IMR-90 (cell line): ENCODE data around the gene RPS25. TPM values are rescaled to one million over a fixed set of nuclear protein-coding genes. Genes with fewer than 3 reads are reported as not detected.
"Not testable (repeated sequence)": the region's sequence is repeated elsewhere in the genome, so short reads cannot be mapped to it uniquely, and the experiment has no call there.

ENCODE experiments used
- ATAC-seq: fragments of 200-7000 bp; cut with Tn5 transposase; 2 replicates; pipeline ENCODE4 v1.9.1; 2020; ENCODE audit warnings: low read depth, mild to moderate bottlenecking, moderate library complexity
- BruUV-seq: library from RNA; stranded (reverse); fragments of 400-500 nt; replicated peaks from 2 replicates; lab custom pipeline; 2021; lab: Mats Ljungman, UMichigan
- CTCF ChIA-PET: fragments of 300-600 bp; formaldehyde crosslinking; extraction: SDS; loops from one replicate; lab custom pipeline; 2021; ENCODE audit warnings: antibody characterized with exemption; lab: Yijun Ruan, JAX
- POLR2A ChIA-PET: fragments of 300-600 bp; sonication (Branson Sonifier 250); formaldehyde crosslinking; loops from one replicate; lab custom pipeline; 2022; ENCODE audit warnings: antibody characterized with exemption; ENCODE audit not compliant: unreplicated experiment; lab: Charles Lee
- DNase-seq: peaks from one replicate; pipeline ENCODE4 v3.0.0; 2013
- H2AFZ ChIP-seq: replicated peaks from 2 replicates; pipeline ENCODE3; 2013; ENCODE audit warnings: low read length, mild to moderate bottlenecking; ENCODE audit not compliant: poor library complexity
- H2AK5ac ChIP-seq: 2 replicates; pipeline ENCODE4 v1.6.1; 2013; ENCODE audit warnings: low read depth, low read length, inconsistent platforms
- H2AK9ac ChIP-seq: replicated peaks from 2 replicates; pipeline ENCODE3; 2013; ENCODE audit warnings: mild to moderate bottlenecking, low read depth, low read length, moderate library complexity; ENCODE audit not compliant: poor library complexity
- H2BK120ac ChIP-seq: 2 replicates; pipeline ENCODE4 v1.6.1; 2013; ENCODE audit warnings: low read depth, low read length, inconsistent platforms
- H2BK15ac ChIP-seq: 3 replicates; pipeline ENCODE4 v1.6.1; 2013; ENCODE audit warnings: low read depth, low read length, inconsistent platforms
- H2BK20ac ChIP-seq: 2 replicates; pipeline ENCODE4 v1.6.1; 2013; ENCODE audit warnings: low read depth, mild to moderate bottlenecking, inconsistent platforms, low read length, moderate library complexity
- H2BK5ac ChIP-seq: 2 replicates; pipeline ENCODE4 v1.6.1; 2013; ENCODE audit warnings: mild to moderate bottlenecking, low read depth, low read length, inconsistent platforms; ENCODE audit not compliant: poor library complexity, severe bottlenecking
- H3K14ac ChIP-seq: replicated peaks from 2 replicates; pipeline ENCODE4 v1.6.1; 2013; ENCODE audit warnings: low read depth, low read length, inconsistent platforms
- H3K18ac ChIP-seq: 2 replicates; pipeline ENCODE4 v1.6.1; 2013; ENCODE audit warnings: low read depth, low read length, control low read depth
- H3K23ac ChIP-seq: 2 replicates; pipeline ENCODE4 v1.6.1; 2013; ENCODE audit warnings: low read depth, low read length, inconsistent platforms
- H3K27ac ChIP-seq: 2 replicates; pipeline ENCODE4 v1.5.1; 2013; ENCODE audit warnings: mild to moderate bottlenecking, control low read depth, low read length; ENCODE audit not compliant: insufficient read depth
- H3K27me3 ChIP-seq: 2 replicates; pipeline ENCODE4 v1.6.1; 2013; ENCODE audit warnings: low read length; ENCODE audit not compliant: control insufficient read depth, insufficient read depth
- H3K36me3 ChIP-seq: 2 replicates; pipeline ENCODE4 v1.6.1; 2013; ENCODE audit warnings: low read length, mixed read lengths; ENCODE audit not compliant: control insufficient read depth, insufficient read depth
- H3K4ac ChIP-seq: 2 replicates; pipeline ENCODE4 v1.6.1; 2013; ENCODE audit warnings: low read depth, low read length, inconsistent platforms
- H3K4me1 ChIP-seq: 2 replicates; pipeline ENCODE4 v1.6.1; 2013; ENCODE audit warnings: low read length, mixed read lengths; ENCODE audit not compliant: control insufficient read depth, insufficient read depth
- H3K4me2 ChIP-seq: 2 replicates; pipeline ENCODE4 v1.6.1; 2013; ENCODE audit warnings: low read depth, mild to moderate bottlenecking, control low read depth, low read length, moderate library complexity
- H3K4me3 ChIP-seq: 2 replicates; pipeline ENCODE4 v1.5.1; 2013; ENCODE audit warnings: low read depth, mild to moderate bottlenecking, control low read depth, low read length, moderate library complexity; ENCODE audit not compliant: insufficient read depth
- H3K56ac ChIP-seq: 2 replicates; pipeline ENCODE4 v1.6.1; 2013; ENCODE audit warnings: low read length, inconsistent platforms; ENCODE audit not compliant: insufficient read depth; ENCODE audit errors: extremely low read depth
- H3K79me1 ChIP-seq, 2 experiments: 2 replicates each; pipeline ENCODE4 v1.6.1; 2013; ENCODE audit warnings: low read length in 2 of 2, inconsistent platforms in 1 of 2, low read depth in 1 of 2
- H3K9ac ChIP-seq: 2 replicates; pipeline ENCODE4 v1.6.1; 2013; ENCODE audit warnings: low read depth, low read length, control low read depth
- H3K9me1 ChIP-seq: 2 replicates; pipeline ENCODE4 v1.6.1; 2013; ENCODE audit warnings: low read length, inconsistent platforms; ENCODE audit not compliant: insufficient read depth
- H3K9me3 ChIP-seq: 2 replicates; pipeline ENCODE4 v1.6.1; 2013; ENCODE audit warnings: low read length; ENCODE audit not compliant: control insufficient read depth, insufficient read depth
- H4K20me1 ChIP-seq: 2 replicates; pipeline ENCODE4 v1.6.1; 2013; ENCODE audit warnings: low read length, inconsistent platforms; ENCODE audit not compliant: insufficient read depth
- H4K5ac ChIP-seq: 2 replicates; pipeline ENCODE4 v1.6.1; 2013; ENCODE audit warnings: mild to moderate bottlenecking, low read depth, low read length, control low read depth
- H4K8ac ChIP-seq, 2 experiments: 2 replicates each; pipeline ENCODE4 v1.6.1; 2013; ENCODE audit warnings: low read depth in 2 of 2, low read length in 2 of 2, control low read depth in 1 of 2, inconsistent platforms in 1 of 2
- H4K91ac ChIP-seq: 2 replicates; pipeline ENCODE4 v1.6.1; 2013; ENCODE audit warnings: low read depth, low read length, inconsistent platforms; ENCODE audit not compliant: insufficient read depth
- ELK1 ChIP-seq: fragments of 150-350 bp; IDR thresholded peaks from 2 replicates; pipeline ENCODE4 v1.6.1; 2016; ENCODE audit warnings: low read depth, mild to moderate bottlenecking, low read length, moderate library complexity, borderline replicate concordance
- FOS ChIP-seq: fragments of 150-350 bp; IDR thresholded peaks from 2 replicates; pipeline ENCODE4 v1.6.1; 2016; ENCODE audit warnings: low read depth, low read length
- MXI1 ChIP-seq: IDR thresholded peaks from 2 replicates; pipeline ENCODE4 v1.6.1; 2012; ENCODE audit warnings: low read depth, mild to moderate bottlenecking, low read length, moderate library complexity, borderline replicate concordance
- USF2 ChIP-seq: fragments of 150-350 bp; IDR thresholded peaks from 2 replicates; pipeline ENCODE4 v1.6.1; 2017; ENCODE audit warnings: mild to moderate bottlenecking, antibody characterized with exemption, low read length, low read depth
- WGBS, 2 experiments: methylation state at CpG; one replicate each; pipeline versions ENCODE4 v1.1.5 to v1.1.7; 2013; ENCODE audit warnings: missing lambda C conversion rate in 2 of 2; ENCODE audit not compliant: insufficient read length in 1 of 2; ENCODE audit errors: extremely low coverage in 2 of 2; 5-methylcytosine and 5-hydroxymethylcytosine counted together
- dilution Hi-C: fragments of 300-500 bp; cut with HindIII; formaldehyde crosslinking; loops from one replicate; pipeline ENCODE4 v1.14.3; 2018; ENCODE audit warnings: low sequenced_read_pairs; ENCODE audit not compliant: unreplicated experiment
- in situ Hi-C: fragments of 300-500 bp; cut with MboI; formaldehyde crosslinking; loops from 3 replicates; pipeline ENCODE4 v1.14.3; 2019; ENCODE audit warnings: low sequenced_read_pairs, inconsistent platforms, mixed read lengths
- intact Hi-C: fragments of 100-400 bp; cut with micrococcal nuclease; formaldehyde crosslinking; loops from 2 replicates; pipeline ENCODE4 v1.10.0; 2022
- polyA plus RNA-seq, 3 experiments: library from polyadenylated mRNA; depleted of rRNA; stranded (reverse); fragments of >200 nt; gene quantifications; 2 replicates each; pipeline ENCODE4 v1.2.3, GENCODE V29; 2012; ENCODE audit warnings: low replicate concordance in 1 of 3
- total RNA-seq: library from RNA; depleted of rRNA; stranded (reverse); fragments of >200 nt; gene quantifications from 2 replicates; pipeline ENCODE4 v1.2.3, GENCODE V29; 2012

The RPS25 gene
- total and polyA plus RNA-seq, 2 of the 4 experiments (the other 2 are of a cell fraction): 727 to 905 TPM

- peaks cover 3% of the 10 kb centered on the region; the same call in 1 of the 2 replicates for H3K9me1 ChIP-seq
- dilution Hi-C loops (no loop called here), in situ Hi-C loops (no loop called here), intact Hi-C loops (no loop called here)
- no peak overlapping the region for H4K8ac ChIP-seq
- no peak overlapping the region for H2AK5ac ChIP-seq
- H3K9me3 ChIP-seq: no peaks in the 10 kb centered on the region
- H3K4me2 ChIP-seq: no peak overlapping the region
- H3K27ac ChIP-seq: no peak overlapping the region
- no peak overlapping the region for H2BK20ac ChIP-seq
- H2BK120ac ChIP-seq: no peak overlapping the region
- H4K20me1 ChIP-seq: no peaks in the 10 kb centered on the region
- no peak overlapping the region for H3K18ac ChIP-seq
- no peak overlapping the region for H3K4ac ChIP-seq
- no peak overlapping the region for H3K14ac ChIP-seq
- H2AFZ ChIP-seq: no peak overlapping the region
- POLR2A ChIA-PET: no interaction called here
- H3K79me1 ChIP-seq: peaks cover 14 to 37% of the 10 kb centered on the region in 2 experiments
- no peak overlapping the region for H4K91ac ChIP-seq
- no peaks in the 10 kb centered on the region for H3K27me3 ChIP-seq
- no peak overlapping the region for H3K56ac ChIP-seq
- no peak overlapping the region for H4K5ac ChIP-seq
- peaks cover 6% of the 10 kb centered on the region for H3K4me1 ChIP-seq
- no peak overlapping the region for H2BK15ac ChIP-seq
- no peak overlapping the region for H2BK5ac ChIP-seq
- DNase-seq (no peak), ATAC-seq (no peak)
- CTCF ChIA-PET: no interaction called here
- no TSS peak for BruUV-seq
- H3K9ac ChIP-seq: no peak overlapping the region
- TF ChIP-seq FOS (no peak), USF2 (no peak), ELK1 (no peak), MXI1 (no peak)
- 76% methylated on average over 2 of the region's 3 CpGs; no CpG with 5 or more reads in 1 of the 2 experiments for WGBS, 2 experiments
- no peaks in the 10 kb centered on the region; the same call in 1 of the 2 replicates for H3K36me3 ChIP-seq
- H3K23ac ChIP-seq: no peak overlapping the region
- no peak overlapping the region for H3K4me3 ChIP-seq
- no peak overlapping the region for H2AK9ac ChIP-seq
Measured at GRCh38 chr11:119061256-119061655, 43.1 kb upstream of the RPS25 start.

DNA sequence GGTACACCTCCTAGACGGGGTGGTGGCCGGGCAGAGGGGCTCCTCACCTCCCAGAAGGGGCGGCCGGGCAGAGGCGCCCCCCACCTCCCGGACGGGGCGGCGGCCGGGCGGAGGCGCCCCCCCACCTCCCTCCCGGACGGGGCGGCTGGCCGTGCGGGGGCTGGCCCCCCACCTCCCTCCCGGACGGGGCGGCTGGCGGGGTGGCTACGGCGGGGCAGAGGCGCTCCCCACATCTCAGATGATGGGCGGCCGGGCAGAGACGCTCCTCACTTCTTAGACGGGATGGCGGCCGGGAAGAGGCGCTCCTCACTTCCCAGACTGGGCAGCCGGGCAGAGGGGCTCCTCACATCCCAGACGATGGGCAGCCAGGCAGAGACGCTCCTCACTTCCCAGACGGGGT lies 41.0 kb upstream of the RPS25 start:
- H3K18ac ChIP-seq, H4K5ac ChIP-seq, H4K20me1 ChIP-seq, H3K9ac ChIP-seq, H3K4me2 ChIP-seq, H3K27ac ChIP-seq, in situ Hi-C loops, H2BK120ac ChIP-seq, H3K14ac ChIP-seq, H2AK5ac ChIP-seq, H3K23ac ChIP-seq, CTCF ChIA-PET, dilution Hi-C loops, H2BK15ac ChIP-seq, BruUV-seq, H2AK9ac ChIP-seq, DNase-seq, intact Hi-C loops, H3K4me3 ChIP-seq, H4K8ac ChIP-seq, H4K91ac ChIP-seq, H3K9me1 ChIP-seq, H3K9me3 ChIP-seq, H3K56ac ChIP-seq, ATAC-seq, H3K4me1 ChIP-seq, H2BK5ac ChIP-seq, H2AFZ ChIP-seq, H3K4ac ChIP-seq, POLR2A ChIA-PET, H2BK20ac ChIP-seq, H3K27me3 ChIP-seq: not testable (repeated sequence)
- WGBS, 2 experiments: 92% methylated on average over 2 of the region's 35 CpGs; no CpG with 5 or more reads in 1 of the 2 experiments
- Histone ChIP-seq H3K79me1 (peaks cover 22 to 48% of the 10 kb centered on the region in 2 experiments), H3K36me3 (peaks cover 13% of the 10 kb centered on the region)
